Measurements from ENCODE around the gene NCKAP5. TPM values are rescaled to one million over a fixed set of nuclear protein-coding genes. Genes with fewer than 3 reads are reported as not detected.
A peak's percentile ranks its signal among the peaks of the same experiment; 100 is the strongest.

The NCKAP5 gene
- total and polyA plus RNA-seq, 8 donors = 4.0 to 22.1 (median 14.4) TPM

DNA sequence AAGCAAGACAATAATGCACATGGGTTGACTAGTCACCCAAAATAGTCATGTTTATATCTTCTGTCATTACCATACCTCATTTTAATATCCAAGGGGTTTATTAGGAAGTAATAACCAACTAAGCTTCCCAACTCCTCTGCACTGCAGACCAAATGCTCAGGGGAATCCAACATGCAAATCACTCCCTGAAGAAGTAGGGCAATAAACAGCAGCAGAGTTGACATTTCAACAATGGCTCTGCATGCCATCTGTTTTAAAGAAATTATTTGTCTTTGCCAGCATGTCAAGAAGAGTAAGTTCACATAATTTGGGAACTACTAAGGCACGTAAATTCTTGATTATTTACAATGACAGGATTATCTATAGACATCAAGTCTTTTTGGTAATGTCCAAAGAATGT, 813.9 kb downstream of the NCKAP5 start:
- intact Hi-C loops (cut with DNase I) = no loop called here
- DNase-seq (no peak), ATAC-seq (no peak)
- Histone ChIP-seq H3K27me3 (no peaks in the 10 kb centered on the region), H3K9me3 (peaks cover 0 to 7% of the 10 kb centered on the region in 2 donors), H3K36me3 (no peaks in the 10 kb centered on the region), H3K4me3 (no peak overlapping the region), H3K4me1 (no peaks in the 10 kb centered on the region), H3K27ac (no peak overlapping the region)
- TF ChIP-seq, protein P1, sequence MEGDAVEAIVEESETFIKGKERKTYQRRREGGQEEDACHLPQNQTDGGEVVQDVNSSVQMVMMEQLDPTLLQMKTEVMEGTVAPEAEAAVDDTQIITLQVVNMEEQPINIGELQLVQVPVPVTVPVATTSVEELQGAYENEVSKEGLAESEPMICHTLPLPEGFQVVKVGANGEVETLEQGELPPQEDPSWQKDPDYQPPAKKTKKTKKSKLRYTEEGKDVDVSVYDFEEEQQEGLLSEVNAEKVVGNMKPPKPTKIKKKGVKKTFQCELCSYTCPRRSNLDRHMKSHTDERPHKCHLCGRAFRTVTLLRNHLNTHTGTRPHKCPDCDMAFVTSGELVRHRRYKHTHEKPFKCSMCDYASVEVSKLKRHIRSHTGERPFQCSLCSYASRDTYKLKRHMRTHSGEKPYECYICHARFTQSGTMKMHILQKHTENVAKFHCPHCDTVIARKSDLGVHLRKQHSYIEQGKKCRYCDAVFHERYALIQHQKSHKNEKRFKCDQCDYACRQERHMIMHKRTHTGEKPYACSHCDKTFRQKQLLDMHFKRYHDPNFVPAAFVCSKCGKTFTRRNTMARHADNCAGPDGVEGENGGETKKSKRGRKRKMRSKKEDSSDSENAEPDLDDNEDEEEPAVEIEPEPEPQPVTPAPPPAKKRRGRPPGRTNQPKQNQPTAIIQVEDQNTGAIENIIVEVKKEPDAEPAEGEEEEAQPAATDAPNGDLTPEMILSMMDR (IDR thresholded peaks at IDR 0.05) = no peak

DNA sequence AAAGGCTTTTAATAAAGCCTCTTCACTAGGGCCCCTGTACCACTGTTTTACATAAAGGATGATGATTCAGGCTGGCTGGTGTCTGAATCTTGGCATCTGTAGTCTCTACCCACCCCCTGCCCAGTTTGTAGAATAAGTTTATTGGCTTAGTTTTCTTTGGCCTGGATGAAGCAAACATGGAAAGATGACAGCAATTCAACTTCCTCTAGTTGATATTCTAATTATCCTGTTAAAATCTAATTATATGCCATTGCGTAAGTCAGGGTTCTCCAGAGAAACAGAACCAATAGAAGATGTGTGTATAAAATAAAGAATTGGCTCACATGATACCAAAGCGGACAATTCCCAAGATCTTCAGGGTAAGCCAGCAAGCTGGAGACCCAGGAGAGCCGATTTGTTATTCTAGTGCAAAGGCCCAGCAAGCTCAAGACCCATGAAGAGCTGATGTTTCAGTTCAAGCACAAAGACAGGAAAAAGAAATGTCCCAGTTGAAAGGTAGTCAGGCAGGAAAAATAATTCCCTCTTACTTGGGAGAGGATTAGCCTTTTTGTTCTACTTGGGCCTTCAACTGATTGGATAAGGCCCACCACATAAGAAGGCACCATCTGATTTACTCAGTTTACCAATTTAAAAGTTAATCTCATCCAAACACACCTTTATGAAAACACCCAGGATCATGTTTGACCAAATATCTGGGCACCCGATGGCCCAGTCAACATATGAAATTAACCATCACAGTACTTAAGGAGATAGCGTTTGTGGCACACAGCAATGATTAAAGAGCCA, 815.6 kb downstream of the NCKAP5 start:
- DNase-seq (peak in 2 of 4 donors; percentile 32 to 71), ATAC-seq (no peak)
- Histone ChIP-seq H3K27me3 (no peaks in the 10 kb centered on the region), H3K27ac (no peak overlapping the region), H3K9me3 (no peaks in the 10 kb centered on the region), H3K4me3 (no peak overlapping the region), H3K4me1 (no peaks in the 10 kb centered on the region), H3K36me3 (no peaks in the 10 kb centered on the region)
- TF ChIP-seq, protein P1 (IDR thresholded peaks at IDR 0.05) = no peak
- intact Hi-C loops (cut with DNase I) = no loop called here

DNA sequence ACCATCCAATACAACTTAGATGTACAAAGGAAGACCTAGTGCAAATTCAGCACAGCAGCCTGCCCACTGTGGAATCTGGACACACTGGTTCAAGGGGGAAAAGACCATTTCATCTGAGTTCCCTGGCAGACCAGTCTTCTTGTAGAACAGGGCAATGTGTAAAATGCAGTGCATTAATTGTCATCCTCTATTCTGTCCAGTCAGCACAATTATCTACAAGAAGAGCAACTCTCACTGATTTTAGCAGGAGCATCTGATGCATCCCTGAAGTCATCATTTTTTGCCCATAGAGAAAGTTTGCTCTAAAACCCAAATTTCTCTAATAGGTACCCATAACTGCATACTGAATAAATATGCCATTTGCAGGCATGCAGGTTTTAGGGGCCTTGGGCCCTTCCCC, 816.4 kb downstream of the NCKAP5 start:
- H3K36me3 ChIP-seq = no peaks in the 10 kb centered on the region
- DNase-seq (no peak), ATAC-seq (no peak)
- H3K27ac ChIP-seq = no peak overlapping the region
- intact Hi-C loops (cut with DNase I) = no loop called here
- no peaks in the 10 kb centered on the region for H3K27me3 ChIP-seq
- TF ChIP-seq, protein P1 (IDR thresholded peaks at IDR 0.05) = no peak
- no peak overlapping the region for H3K4me3 ChIP-seq
- H3K9me3 ChIP-seq = no peaks in the 10 kb centered on the region
- H3K4me1 ChIP-seq = no peaks in the 10 kb centered on the region

DNA sequence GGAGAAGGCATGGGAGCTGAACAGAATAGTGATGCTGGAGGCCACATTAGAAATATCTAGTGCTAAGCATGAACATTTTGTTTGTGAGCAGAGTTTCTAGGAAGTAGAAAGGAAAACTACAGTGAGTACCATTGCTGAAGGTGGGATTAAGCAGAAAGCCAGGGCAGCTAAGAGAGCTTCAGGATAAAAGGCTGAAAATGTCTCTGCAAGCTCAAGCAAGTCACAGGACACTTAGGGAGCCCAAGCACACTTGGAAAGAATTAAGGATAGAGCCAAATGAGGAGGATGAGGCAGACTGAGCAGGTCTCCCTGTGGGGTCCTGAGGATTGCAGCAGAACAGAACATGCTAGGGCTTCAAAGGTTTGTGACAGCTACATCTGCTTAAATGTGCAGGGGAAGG, 817.7 kb downstream of the NCKAP5 start:
- H3K4me3 ChIP-seq = no peak overlapping the region
- TF ChIP-seq, protein P1 (IDR thresholded peaks at IDR 0.05) = no peak
- no peaks in the 10 kb centered on the region for H3K36me3 ChIP-seq
- intact Hi-C loops (cut with DNase I) = no loop called here
- no peak overlapping the region for H3K27ac ChIP-seq
- DNase-seq (no peak), ATAC-seq (no peak)
- H3K4me1 ChIP-seq = no peaks in the 10 kb centered on the region
- H3K27me3 ChIP-seq = no peaks in the 10 kb centered on the region
- no peaks in the 10 kb centered on the region for H3K9me3 ChIP-seq

DNA sequence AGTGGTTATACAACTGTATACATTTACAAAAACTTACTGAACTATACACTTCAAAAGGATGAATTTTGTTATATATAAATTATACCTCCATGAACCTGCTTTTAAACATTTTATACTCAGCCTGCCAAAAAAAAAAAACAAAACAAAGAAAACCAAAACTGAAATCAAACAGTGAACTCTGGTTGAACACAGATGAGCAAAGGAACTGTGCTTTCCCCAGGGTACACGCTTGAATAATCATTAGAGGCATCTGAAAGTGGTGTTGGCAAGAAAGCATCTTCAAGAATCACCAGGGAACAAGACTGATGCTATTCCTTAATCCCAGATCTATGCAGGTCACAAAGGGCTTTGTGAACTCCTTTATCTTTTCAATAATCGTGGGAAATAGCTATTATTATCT, 821.2 kb downstream of the NCKAP5 start:
- no peak for DNase-seq
- TF ChIP-seq, protein P1 (IDR thresholded peaks at IDR 0.05) = no peak

More for the DNA sequence above, 821.2 kb downstream of the NCKAP5 start:
- no peaks in the 10 kb centered on the region for H3K27me3 ChIP-seq
- no peak overlapping the region for H3K27ac ChIP-seq
- no peak overlapping the region for H3K4me3 ChIP-seq
- intact Hi-C loops (cut with DNase I) = no loop called here
- H3K4me1 ChIP-seq = no peaks in the 10 kb centered on the region
- no peaks in the 10 kb centered on the region for H3K36me3 ChIP-seq
- no peak for ATAC-seq
- peaks cover 0 to 4% of the 10 kb centered on the region in 2 donors for H3K9me3 ChIP-seq
